ENCODE measurements around the gene PARN. TPM values are rescaled to one million over a fixed set of nuclear protein-coding genes. Genes with fewer than 3 reads are reported as not detected.

PARN gene
- polyA plus RNA-seq, 2 of the 4 experiments (the other 2 are of a cell fraction): 40.0 to 58.6 TPM

DNA sequence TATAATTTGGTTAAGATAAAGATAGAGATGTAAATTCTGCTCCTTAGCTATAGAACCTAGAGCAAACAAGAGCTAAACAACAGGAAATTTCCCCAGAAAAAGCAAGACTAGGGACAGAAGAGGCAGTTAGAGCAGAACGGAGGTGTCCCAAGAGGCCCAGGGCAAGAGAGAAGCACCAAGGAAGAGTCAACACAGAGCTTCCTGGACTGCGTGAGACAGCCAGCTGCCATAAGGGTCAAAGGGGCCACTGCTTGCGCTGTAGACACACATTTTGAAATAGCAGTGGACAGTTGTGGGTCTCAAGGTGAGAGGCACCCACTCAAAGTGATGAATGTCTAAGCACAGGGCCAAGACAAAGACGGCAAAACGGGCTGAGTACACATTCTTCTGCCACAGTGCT lies 156.6 kb downstream of the PARN start:
- H3K4me3 ChIP-seq: no peak overlapping the region
- no peak for FAIRE-seq
- peak overlapping the region; percentile 10 to 86; a peak in 3 of 6 replicates for H3K27ac ChIP-seq
- 89% methylated on average over 5 of the region's 5 CpGs for WGBS (ENCODE audit: missing lambda C conversion rate)
- ATAC-seq: no peak
- no peak for DNase-seq (ENCODE audit: low read depth in 1 of 2, low spot score in 1 of 2)
- H3K4me1 ChIP-seq: peaks cover 41% of the 10 kb centered on the region
- ChIA-PET CTCF (interaction anchor here (1.2 to 1.6 kb wide), 2 partner anchors 18 to 173 kb away, joined by 3 to 5 read pairs; no protein-coding TSS in a partner anchor), POLR2A (no interaction called here)
- no peak overlapping the region for H3K4me2 ChIP-seq
- H3K9me3 ChIP-seq: peaks cover 3% of the 10 kb centered on the region; the same call in 2 of the 3 replicates
- TF ChIP-seq, protein P1, sequence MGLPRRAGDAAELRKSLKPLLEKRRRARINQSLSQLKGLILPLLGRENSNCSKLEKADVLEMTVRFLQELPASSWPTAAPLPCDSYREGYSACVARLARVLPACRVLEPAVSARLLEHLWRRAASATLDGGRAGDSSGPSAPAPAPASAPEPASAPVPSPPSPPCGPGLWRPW (IDR thresholded peaks at IDR 0.05): no peak
- TF ChIP-seq ZC3H11A (IDR thresholded peaks at IDR 0.05) (no peak), ELK1 (IDR thresholded peaks at IDR 0.05; ENCODE audit: low read depth, low read length) (no peak), POLR2A (IDR thresholded peaks at IDR 0.05; ENCODE audit: low read length) (no peak), CHD2 (IDR thresholded peaks at IDR 0.05; ENCODE audit: low read length, partially characterized antibody) (no peak), EP300 (IDR thresholded peaks at IDR 0.05) (no peak), BHLHE40 (IDR thresholded peaks at IDR 0.05; ENCODE audit: low read depth, low read length) (no peak), RNF2 (IDR thresholded peaks at IDR 0.05; ENCODE audit: borderline replicate concordance, low read depth) (no peak), SREBF2 (IDR thresholded peaks at IDR 0.05) (no peak), EHF (CRISPR knock-in tag; IDR thresholded peaks at IDR 0.05) (no peak), RCOR1 (IDR thresholded peaks at IDR 0.05; ENCODE audit: low read depth, low read length) (no peak), HOXB5 (CRISPR knock-in tag; IDR thresholded peaks at IDR 0.05) (no peak), BCL3 (IDR thresholded peaks at IDR 0.05) (no peak), HEYL (CRISPR knock-in tag; IDR thresholded peaks at IDR 0.05) (no peak), FOXS1 (CRISPR knock-in tag; IDR thresholded peaks at IDR 0.05) (no peak)
- TF ChIP-seq, protein P2, sequence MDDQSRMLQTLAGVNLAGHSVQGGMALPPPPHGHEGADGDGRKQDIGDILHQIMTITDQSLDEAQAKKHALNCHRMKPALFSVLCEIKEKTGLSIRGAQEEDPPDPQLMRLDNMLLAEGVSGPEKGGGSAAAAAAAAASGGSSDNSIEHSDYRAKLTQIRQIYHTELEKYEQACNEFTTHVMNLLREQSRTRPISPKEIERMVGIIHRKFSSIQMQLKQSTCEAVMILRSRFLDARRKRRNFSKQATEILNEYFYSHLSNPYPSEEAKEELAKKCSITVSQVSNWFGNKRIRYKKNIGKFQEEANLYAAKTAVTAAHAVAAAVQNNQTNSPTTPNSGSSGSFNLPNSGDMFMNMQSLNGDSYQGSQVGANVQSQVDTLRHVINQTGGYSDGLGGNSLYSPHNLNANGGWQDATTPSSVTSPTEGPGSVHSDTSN (IDR thresholded peaks at IDR 0.05): no peak

DNA sequence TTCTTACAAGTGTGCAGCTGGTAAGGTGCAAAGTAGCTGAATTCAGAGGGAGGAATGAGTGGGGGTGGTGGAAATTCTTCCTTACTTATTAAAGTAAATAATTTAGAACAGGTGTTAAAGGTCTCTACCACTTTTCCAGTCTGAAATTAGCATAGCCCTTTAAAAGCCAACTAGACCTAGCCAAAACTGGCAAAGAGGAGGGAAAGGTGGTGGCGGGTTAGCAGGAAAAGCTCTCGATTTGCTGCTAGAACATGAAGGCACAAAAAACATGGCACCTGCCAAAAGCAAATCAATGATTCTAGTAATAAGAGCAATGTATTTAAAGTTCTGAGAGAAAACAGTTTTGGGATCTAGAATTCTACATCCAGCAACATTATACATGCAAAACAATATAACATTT lies 157.7 kb downstream of the PARN start:
- no peak for ATAC-seq
- peaks cover 41% of the 10 kb centered on the region for H3K4me1 ChIP-seq
- ChIA-PET CTCF (no interaction called here), POLR2A (no interaction called here)
- no peak for FAIRE-seq
- WGBS (ENCODE audit: missing lambda C conversion rate): 93% methylated on average over 2 of the region's 2 CpGs
- H3K27ac ChIP-seq: peak overlapping the region in 1 of 2 experiments; percentile 9; a peak in 2 of 6 replicates
- H3K4me2 ChIP-seq: no peak overlapping the region
- H3K9me3 ChIP-seq: no peaks in the 10 kb centered on the region
- TF ChIP-seq SMC3 (IDR thresholded peaks at IDR 0.05): no peak
- TF ChIP-seq CHD4 (IDR thresholded peaks at IDR 0.05; ENCODE audit: borderline replicate concordance): no peak
- TF ChIP-seq MAX (IDR thresholded peaks at IDR 0.05): no peak
- no peak for TF ChIP-seq CEBPB (IDR thresholded peaks at IDR 0.05)
- TF ChIP-seq RAD21 (conservative IDR thresholded peaks at IDR 0.05 in 1 of 2, IDR thresholded peaks at IDR 0.05 in 1 of 2): no peak
- TF ChIP-seq ELK1 (IDR thresholded peaks at IDR 0.05; ENCODE audit: low read depth, low read length): no peak
- TF ChIP-seq ZC3H11A (IDR thresholded peaks at IDR 0.05): no peak
- TF ChIP-seq RNF2 (IDR thresholded peaks at IDR 0.05; ENCODE audit: borderline replicate concordance, low read depth): no peak
- no peak for TF ChIP-seq CBX2 (IDR thresholded peaks at IDR 0.05; ENCODE audit: borderline replicate concordance, low read depth)
- no peak for TF ChIP-seq RARB (CRISPR knock-in tag; IDR thresholded peaks at IDR 0.05)
- no peak for TF ChIP-seq ZFP36 (IDR thresholded peaks at IDR 0.05; ENCODE audit: borderline replicate concordance, partially characterized antibody)
- TF ChIP-seq, protein P1 (IDR thresholded peaks at IDR 0.05): no peak
- no peak for TF ChIP-seq REST (IDR thresholded peaks at IDR 0.05)
- TF ChIP-seq, protein P3, sequence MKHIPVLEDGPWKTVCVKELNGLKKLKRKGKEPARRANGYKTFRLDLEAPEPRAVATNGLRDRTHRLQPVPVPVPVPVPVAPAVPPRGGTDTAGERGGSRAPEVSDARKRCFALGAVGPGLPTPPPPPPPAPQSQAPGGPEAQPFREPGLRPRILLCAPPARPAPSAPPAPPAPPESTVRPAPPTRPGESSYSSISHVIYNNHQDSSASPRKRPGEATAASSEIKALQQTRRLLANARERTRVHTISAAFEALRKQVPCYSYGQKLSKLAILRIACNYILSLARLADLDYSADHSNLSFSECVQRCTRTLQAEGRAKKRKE (CRISPR knock-in tag; IDR thresholded peaks at IDR 0.05; ENCODE audit: low read depth): no peak
- no peak for TF ChIP-seq FOXS1 (CRISPR knock-in tag; IDR thresholded peaks at IDR 0.05)
- no peak for TF ChIP-seq MAFK (IDR thresholded peaks at IDR 0.05; ENCODE audit: partially characterized antibody)
- DNase-seq (ENCODE audit: low read depth in 1 of 2, low spot score in 1 of 2): no peak
- H3K4me3 ChIP-seq: no peak overlapping the region
